Measurements from ENCODE around the gene PCDHGA9.

The PCDHGA9 gene

DNA sequence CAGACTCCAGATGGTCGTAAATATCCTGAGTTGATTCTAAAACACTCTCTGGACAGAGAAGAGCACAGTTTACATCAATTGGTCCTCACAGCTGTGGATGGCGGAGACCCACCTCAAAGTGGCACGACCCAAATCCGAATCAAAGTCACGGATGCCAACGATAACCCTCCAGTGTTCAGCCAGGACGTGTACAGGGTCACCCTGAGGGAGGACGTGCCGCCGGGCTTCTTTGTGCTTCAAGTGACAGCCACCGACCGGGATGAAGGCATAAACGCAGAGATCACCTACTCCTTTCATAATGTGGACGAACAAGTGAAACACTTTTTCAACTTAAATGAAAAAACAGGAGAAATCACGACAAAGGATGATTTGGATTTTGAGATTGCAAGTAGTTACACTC lies 41.9 kb upstream of the PCDHGA9 start:
- H3K4me3 ChIP-seq (ENCODE audit: low read depth, low read length): no peak overlapping the region
- TF ChIP-seq, protein P1, sequence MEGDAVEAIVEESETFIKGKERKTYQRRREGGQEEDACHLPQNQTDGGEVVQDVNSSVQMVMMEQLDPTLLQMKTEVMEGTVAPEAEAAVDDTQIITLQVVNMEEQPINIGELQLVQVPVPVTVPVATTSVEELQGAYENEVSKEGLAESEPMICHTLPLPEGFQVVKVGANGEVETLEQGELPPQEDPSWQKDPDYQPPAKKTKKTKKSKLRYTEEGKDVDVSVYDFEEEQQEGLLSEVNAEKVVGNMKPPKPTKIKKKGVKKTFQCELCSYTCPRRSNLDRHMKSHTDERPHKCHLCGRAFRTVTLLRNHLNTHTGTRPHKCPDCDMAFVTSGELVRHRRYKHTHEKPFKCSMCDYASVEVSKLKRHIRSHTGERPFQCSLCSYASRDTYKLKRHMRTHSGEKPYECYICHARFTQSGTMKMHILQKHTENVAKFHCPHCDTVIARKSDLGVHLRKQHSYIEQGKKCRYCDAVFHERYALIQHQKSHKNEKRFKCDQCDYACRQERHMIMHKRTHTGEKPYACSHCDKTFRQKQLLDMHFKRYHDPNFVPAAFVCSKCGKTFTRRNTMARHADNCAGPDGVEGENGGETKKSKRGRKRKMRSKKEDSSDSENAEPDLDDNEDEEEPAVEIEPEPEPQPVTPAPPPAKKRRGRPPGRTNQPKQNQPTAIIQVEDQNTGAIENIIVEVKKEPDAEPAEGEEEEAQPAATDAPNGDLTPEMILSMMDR (IDR thresholded peaks at IDR 0.05; ENCODE audit: borderline replicate concordance, insufficient read depth, low read depth, low read length): no peak

DNA sequence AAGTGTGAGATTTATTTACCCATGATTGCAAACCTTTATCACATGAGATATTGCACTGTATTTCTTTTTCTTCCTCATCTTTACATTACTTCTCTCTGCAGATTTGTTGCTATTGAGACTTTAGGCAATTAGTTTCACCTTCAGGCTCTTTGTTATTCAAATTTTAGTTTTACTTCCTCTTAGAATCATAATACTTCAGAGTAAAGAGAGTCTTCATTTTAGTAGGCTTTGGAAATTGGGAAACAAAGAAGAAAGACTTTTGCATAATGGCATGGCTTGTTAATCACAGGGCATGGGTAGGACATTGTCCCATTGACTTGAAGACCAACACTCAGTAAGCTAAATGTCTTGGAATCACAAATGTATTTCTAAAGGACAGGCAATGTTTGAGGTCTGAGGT lies 39.9 kb upstream of the PCDHGA9 start:
- no peak overlapping the region for H3K4me3 ChIP-seq (ENCODE audit: low read depth, low read length)
- TF ChIP-seq, protein P1 (IDR thresholded peaks at IDR 0.05; ENCODE audit: borderline replicate concordance, insufficient read depth, low read depth, low read length): no peak

DNA sequence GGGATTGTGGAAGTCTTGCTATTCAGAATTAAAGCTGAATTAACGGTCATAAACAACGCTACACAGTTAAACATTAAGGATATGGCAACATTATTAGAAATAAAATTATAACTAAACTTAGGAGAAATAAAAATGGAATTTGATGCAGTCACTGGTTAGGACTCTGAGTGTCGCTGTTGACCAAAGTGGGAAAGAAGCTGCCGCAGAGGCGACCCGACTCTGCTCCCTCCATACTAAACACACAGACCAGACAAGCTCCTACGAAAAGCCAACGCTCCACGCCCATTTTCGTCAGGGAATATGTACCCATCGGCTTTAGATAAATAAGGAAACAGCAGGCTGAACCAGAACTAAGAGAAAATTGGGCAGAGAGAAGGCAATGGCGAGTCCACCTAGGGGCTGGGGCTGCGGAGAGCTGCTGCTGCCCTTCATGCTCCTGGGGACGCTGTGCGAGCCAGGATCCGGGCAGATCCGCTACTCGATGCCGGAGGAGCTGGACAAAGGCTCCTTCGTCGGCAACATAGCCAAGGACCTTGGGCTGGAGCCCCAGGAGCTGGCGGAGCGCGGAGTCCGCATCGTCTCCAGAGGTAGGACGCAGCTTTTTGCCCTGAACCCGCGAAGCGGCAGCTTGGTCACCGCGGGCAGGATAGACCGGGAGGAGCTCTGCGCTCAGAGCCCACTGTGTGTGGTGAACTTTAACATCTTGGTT lies 38.5 kb upstream of the PCDHGA9 start, which contains the start of gene PCDHGA5:
Gene PCDHGA5, plus strand, starts transcription at position 211 of the 709 bp plus-strand sequence. Its CDS starts 169 bp downstream, at position 380.
- TF ChIP-seq, protein P1 (IDR thresholded peaks at IDR 0.05; ENCODE audit: borderline replicate concordance, insufficient read depth, low read depth, low read length): no peak
- H3K4me3 ChIP-seq (ENCODE audit: low read depth, low read length): no peak within 1 kb of the TSS

DNA sequence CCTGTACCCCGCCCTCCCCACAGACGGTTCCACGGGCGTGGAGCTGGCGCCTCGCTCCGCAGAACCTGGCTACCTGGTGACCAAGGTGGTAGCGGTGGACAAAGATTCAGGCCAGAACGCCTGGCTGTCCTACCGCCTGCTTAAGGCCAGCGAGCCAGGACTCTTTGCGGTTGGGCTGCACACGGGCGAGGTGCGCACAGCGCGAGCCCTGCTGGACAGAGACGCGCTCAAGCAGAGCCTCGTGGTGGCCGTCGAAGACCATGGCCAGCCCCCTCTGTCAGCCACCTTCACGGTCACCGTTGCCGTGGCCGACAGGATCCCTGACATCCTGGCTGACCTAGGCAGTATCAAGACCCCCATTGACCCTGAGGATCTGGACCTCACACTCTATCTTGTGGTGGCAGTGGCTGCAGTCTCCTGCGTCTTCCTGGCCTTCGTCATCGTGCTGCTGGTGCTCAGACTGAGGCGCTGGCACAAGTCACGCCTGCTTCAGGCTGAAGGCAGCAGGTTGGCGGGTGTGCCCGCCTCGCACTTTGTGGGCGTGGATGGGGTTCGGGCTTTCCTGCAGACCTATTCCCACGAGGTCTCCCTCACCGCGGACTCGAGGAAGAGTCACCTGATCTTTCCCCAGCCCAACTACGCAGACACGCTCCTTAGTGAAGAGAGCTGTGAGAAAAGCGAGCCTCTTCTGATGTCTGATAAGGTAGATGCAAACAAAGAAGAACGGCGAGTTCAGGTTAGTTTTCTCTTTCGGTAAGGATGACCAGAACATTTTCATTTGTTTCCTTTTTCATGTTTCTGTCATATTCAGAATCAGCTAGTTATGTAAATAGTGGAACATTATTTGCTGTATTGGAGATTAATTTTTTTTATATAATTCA lies 36.3 kb upstream of the PCDHGA9 start:
- H3K4me3 ChIP-seq (ENCODE audit: low read depth, low read length): no peak overlapping the region
- TF ChIP-seq, protein P1 (IDR thresholded peaks at IDR 0.05; ENCODE audit: borderline replicate concordance, insufficient read depth, low read depth, low read length): no peak

DNA sequence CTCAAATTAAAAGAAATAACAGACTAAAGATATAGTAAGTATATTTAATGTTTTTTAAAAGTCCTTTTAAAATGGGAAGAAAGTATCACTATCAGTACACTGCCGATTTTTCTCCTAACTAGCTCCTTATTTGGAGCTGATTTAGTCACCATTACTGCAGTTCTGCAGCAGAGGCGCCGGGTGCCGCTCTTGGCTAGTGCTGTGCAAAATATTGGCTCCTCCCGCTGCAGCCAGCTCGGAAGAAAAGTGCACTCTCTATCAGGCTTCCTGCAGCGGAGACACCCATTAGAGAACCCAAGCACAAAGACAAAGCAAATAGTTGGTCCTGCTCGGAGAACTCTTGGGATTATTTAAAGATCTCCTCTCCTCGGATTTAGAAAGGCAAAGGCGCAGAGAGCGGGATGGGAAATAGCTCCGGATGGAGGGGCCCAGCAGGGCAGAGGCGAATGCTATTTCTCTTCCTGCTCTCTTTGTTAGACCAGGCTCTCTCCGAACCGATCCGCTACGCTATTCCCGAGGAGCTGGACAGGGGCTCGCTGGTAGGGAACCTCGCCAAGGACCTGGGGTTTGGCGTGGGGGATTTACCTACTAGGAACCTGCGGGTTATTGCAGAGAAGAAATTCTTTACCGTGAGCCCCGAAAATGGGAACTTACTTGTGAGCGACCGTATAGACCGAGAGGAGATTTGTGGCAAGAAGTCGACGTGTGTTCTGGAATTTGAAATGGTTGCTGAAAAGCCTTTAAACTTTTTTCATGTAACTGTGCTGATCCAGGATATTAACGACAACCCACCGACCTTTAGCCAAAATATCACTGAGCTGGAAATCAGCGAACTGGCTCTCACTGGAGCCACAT lies 32.4 kb upstream of the PCDHGA9 start, which contains the start of gene PCDHGB3:
Gene PCDHGB3, plus strand, starts transcription at position 249 of the 855 bp plus-strand sequence. Its CDS starts 153 bp downstream, at position 402.
- TF ChIP-seq, protein P1 (IDR thresholded peaks at IDR 0.05; ENCODE audit: borderline replicate concordance, insufficient read depth, low read depth, low read length): peak; percentile 31; the same call in 1 of the 2 replicates
- no peak within 1 kb of the TSS for H3K4me3 ChIP-seq (ENCODE audit: low read depth, low read length)

DNA sequence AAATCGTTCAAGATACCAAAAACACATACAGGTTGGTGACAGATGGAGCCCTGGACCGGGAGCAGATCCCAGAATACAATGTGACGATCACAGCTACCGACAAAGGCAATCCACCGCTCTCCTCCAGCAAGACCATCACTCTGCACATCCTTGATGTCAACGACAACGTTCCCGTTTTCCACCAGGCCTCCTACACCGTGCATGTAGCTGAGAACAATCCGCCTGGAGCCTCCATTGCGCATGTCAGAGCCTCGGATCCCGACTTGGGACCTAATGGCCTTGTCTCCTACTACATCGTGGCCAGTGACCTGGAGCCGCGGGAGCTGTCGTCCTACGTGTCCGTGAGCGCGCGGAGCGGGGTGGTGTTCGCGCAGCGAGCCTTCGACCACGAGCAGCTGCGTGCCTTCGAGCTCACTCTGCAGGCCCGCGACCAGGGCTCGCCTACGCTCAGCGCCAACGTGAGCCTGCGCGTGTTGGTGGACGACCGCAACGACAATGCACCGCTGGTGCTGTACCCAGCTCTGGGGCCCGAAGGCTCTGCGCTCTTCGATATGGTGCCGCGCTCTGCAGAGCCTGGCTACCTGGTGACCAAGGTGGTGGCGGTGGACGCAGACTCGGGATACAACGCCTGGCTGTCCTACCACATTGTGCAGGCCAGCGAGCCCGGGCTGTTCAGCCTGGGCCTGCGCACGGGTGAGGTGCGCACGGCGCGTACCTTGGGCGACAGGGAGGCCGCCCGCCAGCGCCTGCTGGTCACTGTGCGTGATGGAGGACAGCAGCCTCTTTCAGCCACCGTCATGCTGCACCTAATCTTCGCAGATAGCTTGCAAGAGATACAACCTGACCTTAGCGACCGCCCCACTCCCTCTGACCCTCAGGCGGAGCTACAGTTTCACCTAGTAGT lies 30.8 kb upstream of the PCDHGA9 start:
- TF ChIP-seq, protein P1 (IDR thresholded peaks at IDR 0.05; ENCODE audit: borderline replicate concordance, insufficient read depth, low read depth, low read length): no peak
- no peak overlapping the region for H3K4me3 ChIP-seq (ENCODE audit: low read depth, low read length)

Measured in GM12875 (cell line).